ENCODE measurements around the gene SIRT4. TPM values are rescaled to one million over a fixed set of nuclear protein-coding genes. Genes with fewer than 3 reads are reported as not detected.

Gene SIRT4
- total and polyA plus RNA-seq, 2 of the 13 experiments (the other 11 are each of a cell fraction or from before 2014, with no cell fraction given): 3.4 to 5.8 TPM

GRCh38 chr12:120317224-120318105, 15.3 kb downstream of the SIRT4 start (continued):
- TF ChIP-seq, protein P1, sequence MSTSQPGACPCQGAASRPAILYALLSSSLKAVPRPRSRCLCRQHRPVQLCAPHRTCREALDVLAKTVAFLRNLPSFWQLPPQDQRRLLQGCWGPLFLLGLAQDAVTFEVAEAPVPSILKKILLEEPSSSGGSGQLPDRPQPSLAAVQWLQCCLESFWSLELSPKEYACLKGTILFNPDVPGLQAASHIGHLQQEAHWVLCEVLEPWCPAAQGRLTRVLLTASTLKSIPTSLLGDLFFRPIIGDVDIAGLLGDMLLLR (CRISPR knock-in tag; IDR thresholded peaks at IDR 0.05): no peak
- TF ChIP-seq ZNF280D (CRISPR knock-in tag; IDR thresholded peaks at IDR 0.05) (peak; percentile 25; the same call in 1 of the 2 replicates), ZNF7 (CRISPR knock-in tag; IDR thresholded peaks at IDR 0.05) (peak; percentile 18; the same call in 1 of the 2 replicates), PATZ1 (CRISPR knock-in tag; IDR thresholded peaks at IDR 0.05) (no peak), SP1 (IDR thresholded peaks at IDR 0.05) (no peak), SP1 (CRISPR knock-in tag; IDR thresholded peaks at IDR 0.05) (peak; percentile 76; the same call in 1 of the 2 replicates), ZNF891 (CRISPR knock-in tag; IDR thresholded peaks at IDR 0.05) (peak; percentile 62; the same call in 1 of the 2 replicates), ZNF749 (CRISPR knock-in tag; IDR thresholded peaks at IDR 0.05; ENCODE audit: borderline replicate concordance) (peak; percentile 68), XRCC5 (optimal IDR thresholded peaks at IDR 0.05; ENCODE audit: low read length) (peak; percentile 68), ZBTB10 (CRISPR knock-in tag; IDR thresholded peaks at IDR 0.05; ENCODE audit: borderline replicate concordance) (peak; percentile 58; the same call in 1 of the 2 replicates), ELF4 (CRISPR knock-in tag; IDR thresholded peaks at IDR 0.05; ENCODE audit: borderline replicate concordance) (0 out of 2 replicates have a peak, but pooled peaks have one; percentile 61)
- TF ChIP-seq, protein P2, sequence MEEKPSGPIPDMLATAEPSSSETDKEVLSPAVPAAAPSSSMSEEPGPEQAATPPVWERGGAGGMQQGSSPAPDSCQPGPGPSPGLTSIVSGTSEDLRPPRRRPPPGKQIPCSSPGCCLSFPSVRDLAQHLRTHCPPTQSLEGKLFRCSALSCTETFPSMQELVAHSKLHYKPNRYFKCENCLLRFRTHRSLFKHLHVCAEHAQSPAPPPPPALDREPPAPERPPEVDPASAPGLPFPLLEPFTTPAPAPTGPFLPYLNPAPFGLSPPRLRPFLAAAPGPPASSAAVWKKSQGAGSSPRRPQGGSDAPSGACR (CRISPR knock-in tag; IDR thresholded peaks at IDR 0.05): no peak
- TF ChIP-seq, protein P3, sequence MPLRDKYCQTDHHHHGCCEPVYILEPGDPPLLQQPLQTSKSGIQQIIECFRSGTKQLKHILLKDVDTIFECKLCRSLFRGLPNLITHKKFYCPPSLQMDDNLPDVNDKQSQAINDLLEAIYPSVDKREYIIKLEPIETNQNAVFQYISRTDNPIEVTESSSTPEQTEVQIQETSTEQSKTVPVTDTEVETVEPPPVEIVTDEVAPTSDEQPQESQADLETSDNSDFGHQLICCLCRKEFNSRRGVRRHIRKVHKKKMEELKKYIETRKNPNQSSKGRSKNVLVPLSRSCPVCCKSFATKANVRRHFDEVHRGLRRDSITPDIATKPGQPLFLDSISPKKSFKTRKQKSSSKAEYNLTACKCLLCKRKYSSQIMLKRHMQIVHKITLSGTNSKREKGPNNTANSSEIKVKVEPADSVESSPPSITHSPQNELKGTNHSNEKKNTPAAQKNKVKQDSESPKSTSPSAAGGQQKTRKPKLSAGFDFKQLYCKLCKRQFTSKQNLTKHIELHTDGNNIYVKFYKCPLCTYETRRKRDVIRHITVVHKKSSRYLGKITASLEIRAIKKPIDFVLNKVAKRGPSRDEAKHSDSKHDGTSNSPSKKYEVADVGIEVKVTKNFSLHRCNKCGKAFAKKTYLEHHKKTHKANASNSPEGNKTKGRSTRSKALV (CRISPR knock-in tag; IDR thresholded peaks at IDR 0.05): 0 out of 2 replicates have a peak, but pooled peaks have one; percentile 63
- TF ChIP-seq, protein P4, sequence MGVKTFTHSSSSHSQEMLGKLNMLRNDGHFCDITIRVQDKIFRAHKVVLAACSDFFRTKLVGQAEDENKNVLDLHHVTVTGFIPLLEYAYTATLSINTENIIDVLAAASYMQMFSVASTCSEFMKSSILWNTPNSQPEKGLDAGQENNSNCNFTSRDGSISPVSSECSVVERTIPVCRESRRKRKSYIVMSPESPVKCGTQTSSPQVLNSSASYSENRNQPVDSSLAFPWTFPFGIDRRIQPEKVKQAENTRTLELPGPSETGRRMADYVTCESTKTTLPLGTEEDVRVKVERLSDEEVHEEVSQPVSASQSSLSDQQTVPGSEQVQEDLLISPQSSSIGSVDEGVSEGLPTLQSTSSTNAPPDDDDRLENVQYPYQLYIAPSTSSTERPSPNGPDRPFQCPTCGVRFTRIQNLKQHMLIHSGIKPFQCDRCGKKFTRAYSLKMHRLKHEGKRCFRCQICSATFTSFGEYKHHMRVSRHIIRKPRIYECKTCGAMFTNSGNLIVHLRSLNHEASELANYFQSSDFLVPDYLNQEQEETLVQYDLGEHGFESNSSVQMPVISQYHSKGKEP (CRISPR knock-in tag; IDR thresholded peaks at IDR 0.05): no peak

Data from HepG2 (cell line).